ENCODE results near the gene WNT7B. TPM values are rescaled to one million over a fixed set of nuclear protein-coding genes. Genes with fewer than 3 reads are reported as not detected.

The WNT7B gene
- total RNA-seq, 1 experiment from 2014 or later, result 5.6 TPM

DNA sequence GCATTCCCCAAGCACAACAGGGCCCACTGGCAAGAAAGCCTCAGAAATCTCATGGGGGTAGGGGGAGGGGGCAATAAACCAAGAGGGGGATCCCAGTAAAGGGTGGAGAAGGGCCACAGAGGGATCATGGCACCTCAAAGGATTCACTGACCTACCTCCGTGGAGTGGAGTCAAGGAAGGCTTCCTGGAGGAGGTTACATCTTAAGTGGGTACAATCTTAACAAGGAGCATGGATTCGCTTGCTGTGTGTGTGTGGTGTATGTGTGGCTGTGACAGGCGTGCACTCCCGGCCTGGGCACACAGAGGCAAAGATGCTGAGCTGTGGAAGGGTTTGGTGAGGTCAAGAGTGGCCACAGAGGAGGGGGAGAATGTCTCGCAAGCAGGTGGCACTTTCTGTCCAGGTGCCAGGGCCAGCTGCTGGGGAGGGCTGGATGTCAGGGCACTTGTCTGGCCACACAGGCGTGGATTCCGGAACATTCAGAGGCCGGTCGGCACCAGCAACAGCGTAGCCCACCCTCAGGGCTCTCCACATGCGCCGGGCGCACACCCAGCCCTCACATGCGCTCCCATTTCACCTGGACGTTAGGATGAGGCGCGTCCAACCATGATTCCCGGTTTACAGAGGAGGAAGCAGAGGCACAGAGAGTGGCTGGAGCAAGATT is 43.3 kb downstream of the WNT7B start:
- DNase-seq, result no peak
- no peaks in the 10 kb centered on the region for H3K9me3 ChIP-seq
- no peaks in the 10 kb centered on the region for H3K27me3 ChIP-seq
- H3K4me3 ChIP-seq, result no peak overlapping the region
- no peaks in the 10 kb centered on the region; the same call in 1 of the 2 replicates for H3K36me3 ChIP-seq

GRCh38 chr22:45932071-45932470 is 44.9 kb downstream of the WNT7B start:
- peak; percentile 79 for DNase-seq
- H3K4me3 ChIP-seq, result no peak overlapping the region
- H3K27me3 ChIP-seq, result no peaks in the 10 kb centered on the region
- no peaks in the 10 kb centered on the region for H3K9me3 ChIP-seq
- no peaks in the 10 kb centered on the region; the same call in 1 of the 2 replicates for H3K36me3 ChIP-seq

- Histone ChIP-seq H3K9me3 (no peaks in the 10 kb centered on the region), H3K4me3 (no peak overlapping the region), H3K27me3 (no peaks in the 10 kb centered on the region), H3K36me3 (no peaks in the 10 kb centered on the region; the same call in 1 of the 2 replicates)
- no peak for DNase-seq
Measured at GRCh38 chr22:45931042-45931441, 45.9 kb downstream of the WNT7B start.

GRCh38 chr22:45930324-45930723 is 46.6 kb downstream of the WNT7B start:
- no peak overlapping the region for H3K4me3 ChIP-seq
- H3K9me3 ChIP-seq, result no peaks in the 10 kb centered on the region
- no peak for DNase-seq
- H3K27me3 ChIP-seq, result no peaks in the 10 kb centered on the region
- no peaks in the 10 kb centered on the region; the same call in 1 of the 2 replicates for H3K36me3 ChIP-seq

GRCh38 chr22:45929649-45930048 is 47.3 kb downstream of the WNT7B start:
- Histone ChIP-seq H3K36me3 (no peaks in the 10 kb centered on the region; the same call in 1 of the 2 replicates), H3K9me3 (no peaks in the 10 kb centered on the region)
- no peak for DNase-seq

GRCh38 chr22:45928726-45929368 is 48.1 kb downstream of the WNT7B start:
- no peak overlapping the region for H3K4me3 ChIP-seq
- H3K36me3 ChIP-seq, result no peaks in the 10 kb centered on the region; the same call in 1 of the 2 replicates
- no peaks in the 10 kb centered on the region for H3K9me3 ChIP-seq
- no peaks in the 10 kb centered on the region for H3K27me3 ChIP-seq
- no peak for DNase-seq

More at GRCh38 chr22:45929649-45930048, 47.3 kb downstream of the WNT7B start:
- H3K4me3 ChIP-seq, result no peak overlapping the region
- no peaks in the 10 kb centered on the region for H3K27me3 ChIP-seq

DNA sequence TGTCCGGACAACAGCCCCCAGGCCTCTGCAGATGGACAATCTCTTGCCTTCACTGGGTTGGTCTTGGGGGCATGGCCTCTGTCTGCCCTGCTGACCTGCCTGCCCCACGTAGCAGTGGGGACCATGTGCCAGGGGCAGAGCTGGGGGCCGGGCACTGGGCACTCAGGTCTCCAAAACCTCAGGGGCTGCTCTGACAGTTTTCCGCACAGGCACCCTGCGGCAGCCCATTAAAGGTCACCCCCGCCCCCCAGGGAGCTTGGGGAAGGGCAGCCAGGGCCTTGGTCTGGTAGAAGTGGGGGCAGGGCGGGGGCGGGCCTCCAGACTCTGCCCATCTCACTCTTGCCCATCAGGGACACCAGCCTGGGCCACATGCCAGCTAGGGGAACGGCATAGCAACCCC is 49.9 kb downstream of the WNT7B start:
- H3K9me3 ChIP-seq, result no peaks in the 10 kb centered on the region
- no peak for DNase-seq
- H3K4me3 ChIP-seq, result no peak overlapping the region
- no peaks in the 10 kb centered on the region for H3K27me3 ChIP-seq
- H3K36me3 ChIP-seq, result no peaks in the 10 kb centered on the region

DNA sequence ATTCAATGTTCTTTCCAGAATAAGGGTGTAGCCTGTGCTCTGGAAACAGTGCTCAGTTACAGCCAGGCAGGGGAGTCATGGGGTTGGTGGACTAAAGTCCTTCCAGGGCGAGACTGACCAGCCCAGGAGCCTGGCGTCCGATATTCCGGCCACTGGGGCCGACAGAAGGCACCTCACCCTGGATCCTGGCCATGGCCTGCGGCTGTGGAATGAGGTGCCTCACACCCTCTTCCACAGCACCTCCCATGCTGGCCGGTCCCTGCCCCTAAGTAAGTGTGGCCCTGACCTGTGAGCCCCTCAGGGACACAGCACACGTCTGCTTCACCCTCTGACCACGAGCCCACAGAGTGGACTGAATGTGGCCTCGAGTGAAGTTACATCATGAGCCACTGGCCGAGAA is 50.5 kb downstream of the WNT7B start:
- H3K27me3 ChIP-seq, result no peaks in the 10 kb centered on the region
- H3K36me3 ChIP-seq, result no peaks in the 10 kb centered on the region

DNA sequence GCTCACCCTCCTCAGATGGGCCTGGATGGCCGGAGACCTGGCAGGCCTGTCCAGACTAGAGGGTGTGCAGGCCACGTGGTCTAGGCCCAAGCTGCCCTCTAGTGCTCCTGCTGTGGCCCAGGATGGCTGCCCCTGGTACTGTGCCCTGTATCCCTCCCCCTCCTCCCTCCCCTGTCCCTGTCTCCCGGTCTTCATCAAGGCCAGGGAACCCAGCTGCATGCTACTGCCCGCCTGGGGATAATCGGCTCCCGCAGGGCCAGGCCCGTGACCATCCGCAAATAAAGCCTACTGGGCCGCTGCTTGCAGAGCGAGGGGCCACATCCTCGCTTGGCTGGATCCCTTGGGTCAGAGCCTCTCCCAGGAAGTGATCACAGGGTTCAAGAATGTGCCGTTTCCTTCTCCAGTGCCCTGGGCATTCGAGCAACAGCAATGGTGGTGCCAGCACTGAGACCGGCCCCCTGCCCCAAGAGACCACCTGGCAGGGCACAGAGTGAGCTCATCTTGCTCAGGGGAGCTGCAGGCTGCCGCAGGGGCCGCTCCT is 51.1 kb downstream of the WNT7B start:
- H3K36me3 ChIP-seq, result no peaks in the 10 kb centered on the region
- peak; percentile 49 for DNase-seq
- no peaks in the 10 kb centered on the region for H3K27me3 ChIP-seq

More for the DNA sequence above, 50.5 kb downstream of the WNT7B start:
- H3K9me3 ChIP-seq, result no peaks in the 10 kb centered on the region
- no peak for DNase-seq
- H3K4me3 ChIP-seq, result no peak overlapping the region

GRCh38 chr22:45923835-45924234 is 53.1 kb downstream of the WNT7B start:
- Histone ChIP-seq H3K36me3 (no peaks in the 10 kb centered on the region), H3K4me3 (no peak overlapping the region), H3K9me3 (no peaks in the 10 kb centered on the region), H3K27me3 (no peaks in the 10 kb centered on the region)
- DNase-seq, result no peak

More for the DNA sequence above, 51.1 kb downstream of the WNT7B start:
- H3K9me3 ChIP-seq, result no peaks in the 10 kb centered on the region
- no peak overlapping the region for H3K4me3 ChIP-seq

DNA sequence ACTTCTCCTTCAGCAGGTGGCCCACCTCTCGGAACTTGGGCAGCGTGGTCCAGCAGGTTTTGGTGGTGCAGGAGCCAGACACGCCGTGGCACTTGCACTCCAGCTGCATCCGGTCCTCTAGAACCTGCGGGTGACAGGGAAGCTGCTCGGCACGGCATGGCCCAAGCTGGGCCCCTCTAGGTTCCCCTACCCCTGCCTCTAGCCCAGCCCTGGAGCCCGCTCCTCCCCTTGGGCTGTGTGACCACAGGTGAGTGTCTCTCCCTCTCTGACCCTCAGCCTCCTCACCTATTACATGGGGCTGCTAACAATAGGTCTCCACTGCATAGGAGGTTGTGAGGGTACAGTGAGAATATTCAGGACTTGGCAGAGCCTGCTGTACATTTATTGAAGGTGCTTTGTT is 53.8 kb downstream of the WNT7B start:
- Histone ChIP-seq H3K27me3 (no peaks in the 10 kb centered on the region), H3K4me3 (no peak overlapping the region), H3K9me3 (no peaks in the 10 kb centered on the region), H3K36me3 (no peaks in the 10 kb centered on the region)
- no peak for DNase-seq

GRCh38 chr22:45922661-45923060 is 54.3 kb downstream of the WNT7B start:
- H3K36me3 ChIP-seq, result no peaks in the 10 kb centered on the region
- no peak overlapping the region for H3K4me3 ChIP-seq
- no peak for DNase-seq
- H3K27me3 ChIP-seq, result no peaks in the 10 kb centered on the region
- H3K9me3 ChIP-seq, result no peaks in the 10 kb centered on the region

DNA sequence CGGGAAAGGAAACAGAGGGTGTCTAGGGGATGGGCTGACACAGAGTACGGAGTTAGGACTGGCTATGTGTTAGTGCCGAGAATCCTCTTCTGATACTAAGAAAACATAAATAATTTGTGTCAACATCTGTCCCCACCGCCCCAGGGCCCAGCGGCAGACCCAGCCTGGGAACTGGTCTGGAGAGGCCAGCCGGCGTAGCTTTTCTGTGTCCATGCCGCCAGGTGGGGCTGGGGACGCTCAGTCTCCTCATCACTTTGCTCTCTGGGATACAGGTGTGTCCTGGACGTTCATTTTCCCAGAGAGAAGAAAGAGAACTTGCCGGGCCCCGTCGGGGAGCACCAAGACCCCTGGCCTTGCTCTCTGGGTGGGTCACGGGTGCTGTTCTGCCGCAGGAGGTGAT is 54.7 kb downstream of the WNT7B start:
- no peaks in the 10 kb centered on the region for H3K36me3 ChIP-seq
- no peak for DNase-seq
- no peak overlapping the region for H3K4me3 ChIP-seq
- no peaks in the 10 kb centered on the region for H3K9me3 ChIP-seq
- no peaks in the 10 kb centered on the region for H3K27me3 ChIP-seq

GRCh38 chr22:45919504-45920286 is 57.3 kb downstream of the WNT7B start:
- H3K36me3 ChIP-seq, result no peaks in the 10 kb centered on the region

GRCh38 chr22:45918459-45919370 is 58.2 kb downstream of the WNT7B start:
- Histone ChIP-seq H3K27me3 (no peaks in the 10 kb centered on the region), H3K9me3 (peaks cover 5% of the 10 kb centered on the region; the same call in 1 of the 2 replicates), H3K36me3 (no peaks in the 10 kb centered on the region), H3K4me3 (no peak overlapping the region)
- peak; percentile 31 for DNase-seq

More at GRCh38 chr22:45919504-45920286, 57.3 kb downstream of the WNT7B start:
- DNase-seq, result no peak
- Histone ChIP-seq H3K4me3 (no peak overlapping the region), H3K27me3 (no peaks in the 10 kb centered on the region), H3K9me3 (no peaks in the 10 kb centered on the region)
